DND-41 (cell line): ENCODE measurements around the gene SPO11.

Source experiments
- ATAC-seq: fragments of 200-7000 bp; cut with Tn5 transposase; 3 replicates; pipeline ENCODE4 v1.9.1; 2021; ENCODE audit warnings: low read depth; ENCODE audit not compliant: insufficient read depth
- DNase-seq: peaks from one replicate; pipeline ENCODE4 v3.0.0-alpha.2; 2020
- H2AFZ ChIP-seq: 2 replicates; pipeline ENCODE4 v1.6.0; 2012; ENCODE audit warnings: low read depth, low read length
- H3K27ac ChIP-seq: 2 replicates; pipeline ENCODE4 v1.5.1; 2012; ENCODE audit warnings: low read length, inconsistent platforms
- H3K27me3 ChIP-seq: fragments of 200-600 bp; sonication (generic); 2 replicates; pipeline ENCODE4 v1.6.0; 2012; ENCODE audit warnings: low read length, mild to moderate bottlenecking, inconsistent platforms; ENCODE audit not compliant: insufficient read depth, poor library complexity
- H3K36me3 ChIP-seq: 2 replicates; pipeline ENCODE4 v1.5.1; 2012; ENCODE audit warnings: low read length, inconsistent platforms; ENCODE audit not compliant: insufficient read depth
- H3K4me1 ChIP-seq: 2 replicates; pipeline ENCODE4 v1.5.1; 2012; ENCODE audit warnings: mild to moderate bottlenecking, low read length; ENCODE audit not compliant: insufficient read depth
- H3K4me2 ChIP-seq: 2 replicates; pipeline ENCODE4 v1.6.0; 2012; ENCODE audit warnings: mild to moderate bottlenecking, moderate library complexity, low read length, inconsistent platforms; ENCODE audit not compliant: insufficient read depth
- H3K4me3 ChIP-seq, 2 experiments: fragments of 200-600 bp in 1 of 2; shearing (Covaris generic) in 1 of 2; 2 replicates each; pipeline ENCODE4 v1.5.1; 2012 to 2016; ENCODE audit warnings: inconsistent platforms in 2 of 2, low read length in 2 of 2, mild to moderate bottlenecking in 2 of 2, low read depth in 1 of 2, moderate library complexity in 1 of 2
- H3K79me2 ChIP-seq: 2 replicates; pipeline ENCODE4 v1.6.0; 2012; ENCODE audit warnings: low read length, inconsistent platforms; ENCODE audit not compliant: insufficient read depth
- H3K9ac ChIP-seq: 2 replicates; pipeline ENCODE4 v1.6.0; 2012; ENCODE audit warnings: low read depth, mild to moderate bottlenecking, inconsistent platforms, low read length, moderate library complexity
- H3K9me3 ChIP-seq: 2 replicates; pipeline ENCODE4 v1.5.1; 2012; ENCODE audit warnings: low read length, moderate library complexity, mild to moderate bottlenecking, inconsistent platforms; ENCODE audit not compliant: insufficient read depth, severe bottlenecking
- H4K20me1 ChIP-seq: 2 replicates; pipeline ENCODE4 v1.6.0; 2012; ENCODE audit warnings: low read length; ENCODE audit not compliant: insufficient read depth
- EZH2 ChIP-seq: IDR thresholded peaks from 3 replicates; pipeline ENCODE4 v1.6.1; 2012; ENCODE audit warnings: borderline replicate concordance, low read depth, mild to moderate bottlenecking, moderate library complexity, low read length, inconsistent platforms; ENCODE audit not compliant: severe bottlenecking
- TF ChIP-seq, protein P1 (sequence below): IDR thresholded peaks from 2 replicates; pipeline ENCODE4 v1.5.1; 2012; ENCODE audit warnings: borderline replicate concordance, low read length, moderate library complexity, mild to moderate bottlenecking; ENCODE audit not compliant: poor library complexity, severe bottlenecking; ENCODE audit errors: extremely low read depth

SPO11 gene

GRCh38 chr20:57293995-57294394 is 35.6 kb upstream of the SPO11 start:
- no peaks in the 10 kb centered on the region for H3K79me2 ChIP-seq
- H3K9me3 ChIP-seq: no peaks in the 10 kb centered on the region
- peaks cover 40% of the 10 kb centered on the region for H3K27me3 ChIP-seq
- H3K4me2 ChIP-seq: no peak overlapping the region
- DNase-seq: no peak
- no peak overlapping the region for H3K9ac ChIP-seq
- no peak overlapping the region for H2AFZ ChIP-seq
- no peaks in the 10 kb centered on the region for H3K36me3 ChIP-seq
- no peak overlapping the region for H3K4me3 ChIP-seq
- H4K20me1 ChIP-seq: peaks cover 2% of the 10 kb centered on the region
- H3K27ac ChIP-seq: no peak overlapping the region
- TF ChIP-seq, protein P1, sequence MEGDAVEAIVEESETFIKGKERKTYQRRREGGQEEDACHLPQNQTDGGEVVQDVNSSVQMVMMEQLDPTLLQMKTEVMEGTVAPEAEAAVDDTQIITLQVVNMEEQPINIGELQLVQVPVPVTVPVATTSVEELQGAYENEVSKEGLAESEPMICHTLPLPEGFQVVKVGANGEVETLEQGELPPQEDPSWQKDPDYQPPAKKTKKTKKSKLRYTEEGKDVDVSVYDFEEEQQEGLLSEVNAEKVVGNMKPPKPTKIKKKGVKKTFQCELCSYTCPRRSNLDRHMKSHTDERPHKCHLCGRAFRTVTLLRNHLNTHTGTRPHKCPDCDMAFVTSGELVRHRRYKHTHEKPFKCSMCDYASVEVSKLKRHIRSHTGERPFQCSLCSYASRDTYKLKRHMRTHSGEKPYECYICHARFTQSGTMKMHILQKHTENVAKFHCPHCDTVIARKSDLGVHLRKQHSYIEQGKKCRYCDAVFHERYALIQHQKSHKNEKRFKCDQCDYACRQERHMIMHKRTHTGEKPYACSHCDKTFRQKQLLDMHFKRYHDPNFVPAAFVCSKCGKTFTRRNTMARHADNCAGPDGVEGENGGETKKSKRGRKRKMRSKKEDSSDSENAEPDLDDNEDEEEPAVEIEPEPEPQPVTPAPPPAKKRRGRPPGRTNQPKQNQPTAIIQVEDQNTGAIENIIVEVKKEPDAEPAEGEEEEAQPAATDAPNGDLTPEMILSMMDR: no peak
- TF ChIP-seq EZH2: no peak
- no peaks in the 10 kb centered on the region for H3K4me1 ChIP-seq
- ATAC-seq: no peak

GRCh38 chr20:57294550-57294949 is 35.1 kb upstream of the SPO11 start:
- Histone ChIP-seq H3K4me3 (no peak overlapping the region), H3K27me3 (peaks cover 40% of the 10 kb centered on the region), H4K20me1 (peaks cover 2% of the 10 kb centered on the region), H3K36me3 (no peaks in the 10 kb centered on the region), H3K27ac (no peak overlapping the region), H3K4me1 (no peaks in the 10 kb centered on the region), H3K9ac (no peak overlapping the region), H3K79me2 (no peaks in the 10 kb centered on the region), H3K9me3 (no peaks in the 10 kb centered on the region), H3K4me2 (no peak overlapping the region), H2AFZ (no peak overlapping the region)
- DNase-seq (no peak), ATAC-seq (no peak)
- TF ChIP-seq EZH2: no peak
- TF ChIP-seq, protein P1: no peak

GRCh38 chr20:57298457-57298856 is 31.1 kb upstream of the SPO11 start:
- Histone ChIP-seq H3K9me3 (no peaks in the 10 kb centered on the region), H2AFZ (no peak overlapping the region), H3K36me3 (no peaks in the 10 kb centered on the region), H3K27ac (no peak overlapping the region), H4K20me1 (no peaks in the 10 kb centered on the region; the same call in 1 of the 2 replicates), H3K4me3 (no peak overlapping the region), H3K9ac (no peak overlapping the region), H3K79me2 (no peaks in the 10 kb centered on the region), H3K4me2 (no peak overlapping the region), H3K27me3 (peaks cover 11% of the 10 kb centered on the region), H3K4me1 (no peaks in the 10 kb centered on the region)
- ATAC-seq: no peak
- TF ChIP-seq, protein P1: no peak
- no peak for TF ChIP-seq EZH2
- no peak for DNase-seq

- DNase-seq (no peak), ATAC-seq (no peak)
- Histone ChIP-seq H2AFZ (no peak overlapping the region), H3K9me3 (no peaks in the 10 kb centered on the region), H3K4me1 (no peaks in the 10 kb centered on the region), H3K36me3 (no peaks in the 10 kb centered on the region), H3K27ac (no peak overlapping the region), H4K20me1 (no peaks in the 10 kb centered on the region), H3K4me3 (no peak overlapping the region), H3K9ac (no peak overlapping the region), H3K4me2 (no peak overlapping the region), H3K79me2 (no peaks in the 10 kb centered on the region), H3K27me3 (peaks cover 10% of the 10 kb centered on the region)
- TF ChIP-seq EZH2: no peak
- TF ChIP-seq, protein P1: no peak
Observed at GRCh38 chr20:57301026-57301425, 28.6 kb upstream of the SPO11 start.
